SK-N-MC (cell line): ENCODE measurements around the gene GLTP.

Source experiments
- EZH2 ChIP-seq: fragments of 200-600 bp; sonication (generic); IDR thresholded peaks from one replicate; pipeline ENCODE4 v1.6.1; 2017; ENCODE audit warnings: antibody characterized with exemption
- POLR2AphosphoS5 ChIP-seq: IDR thresholded peaks from 2 replicates; pipeline ENCODE4 v1.6.1; 2012; ENCODE audit warnings: mild to moderate bottlenecking, low read depth, low read length, borderline replicate concordance

DNA sequence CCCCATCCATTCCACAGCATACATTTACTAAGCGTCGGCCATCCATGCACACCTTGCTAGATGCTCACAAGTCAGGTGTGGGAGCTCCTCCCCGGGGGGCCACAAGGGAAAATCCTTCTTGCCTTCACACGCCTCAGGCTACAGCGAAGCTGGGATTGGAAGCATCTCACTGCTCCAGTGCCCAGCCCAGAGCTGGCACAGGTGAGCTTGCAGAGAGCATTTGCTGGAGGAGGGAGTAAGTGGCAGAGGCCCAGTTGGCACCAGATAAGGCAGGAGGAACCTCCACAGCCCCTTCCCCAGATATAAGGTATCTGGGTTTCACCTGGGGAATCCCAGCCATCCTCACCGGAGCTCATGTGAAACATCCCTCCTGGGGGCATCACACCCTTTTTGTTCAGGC is 49.0 kb downstream of the GLTP start:
- TF ChIP-seq POLR2AphosphoS5 (no peak), EZH2 (no peak)
